ENCODE measurements around the gene SSR1. TPM values are rescaled to one million over a fixed set of nuclear protein-coding genes. Genes with fewer than 3 reads are reported as not detected.

SSR1 gene
- total and polyA plus RNA-seq, 2 donors from 2014 or later, result 40.4 to 163 TPM

DNA sequence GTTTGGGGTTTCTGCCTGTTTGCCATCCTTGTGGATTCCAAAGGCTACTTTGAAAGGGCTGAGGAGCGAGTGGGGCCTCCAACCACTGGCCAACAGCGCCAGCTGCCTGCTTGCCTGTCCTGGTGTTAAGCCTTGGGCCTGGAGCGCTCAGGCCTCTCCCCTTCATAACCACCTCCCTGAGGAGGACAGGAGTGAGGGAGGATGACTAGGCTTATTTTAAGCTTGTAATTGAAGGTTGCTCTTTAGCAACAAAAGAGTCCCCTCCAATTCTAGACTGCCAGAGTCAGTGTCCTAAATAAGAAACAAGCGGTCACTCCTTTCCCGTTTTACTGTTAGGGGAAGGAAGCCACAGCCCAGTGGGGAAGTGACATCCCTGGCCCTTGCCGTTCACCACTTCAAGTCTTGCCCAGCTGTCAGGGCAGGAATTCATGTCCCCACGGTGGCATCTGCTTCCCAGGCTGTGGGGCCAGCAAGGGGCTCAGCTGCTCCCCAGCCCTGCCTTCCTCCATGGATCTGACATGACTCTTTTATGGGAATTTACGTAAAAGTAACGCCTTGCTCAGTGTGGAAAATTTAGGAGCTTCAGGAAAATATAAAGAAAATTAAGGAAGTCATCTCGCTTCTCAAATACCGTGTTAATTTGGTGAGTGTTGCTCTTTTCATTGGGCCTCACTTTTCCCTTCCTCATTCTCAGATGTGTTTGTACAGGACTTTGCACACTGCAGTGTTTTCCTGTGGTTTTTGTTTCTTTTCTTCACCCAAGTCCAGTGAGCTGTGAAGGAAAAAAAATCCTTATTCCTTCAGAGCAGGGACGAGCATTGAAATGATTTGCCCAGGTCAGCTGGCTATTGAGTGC, 57.8 kb downstream of the SSR1 start:
- Histone ChIP-seq H3K9me3 (ENCODE audit: control insufficient read depth in 2 of 3, insufficient read depth in 1 of 3, low read length in 3 of 3) (peaks cover 0 to 10% (median 0%) of the 10 kb centered on the region in 3 donors), H3K9ac (ENCODE audit: low read length in 3 of 3) (no peak overlapping the region), H3K36me3 (ENCODE audit: control insufficient read depth in 2 of 3, insufficient read depth in 3 of 3, low read length in 3 of 3) (peaks cover 0 to 8% (median under 1%) of the 10 kb centered on the region in 3 donors), H3K4me1 (ENCODE audit: control insufficient read depth in 2 of 3, insufficient read depth in 2 of 3, low read depth in 1 of 3, low read length in 3 of 3) (peaks cover 0 to 6% (median 6%) of the 10 kb centered on the region in 3 donors), H3K27me3 (ENCODE audit: control insufficient read depth, insufficient read depth, low read length) (no peaks in the 10 kb centered on the region), H3K27ac (ENCODE audit: low read depth in 2 of 2, low read length in 2 of 2) (peak overlapping the region; percentile 45 to 71), H3K4me3 (ENCODE audit: low read length in 3 of 3) (no peak overlapping the region)
- no peak for FAIRE-seq
- intact Hi-C loops (cut with DNase I), result no loop called here
- DNase-seq, result peak in 1 of 5 donors; percentile 65
- TF ChIP-seq, protein P1, sequence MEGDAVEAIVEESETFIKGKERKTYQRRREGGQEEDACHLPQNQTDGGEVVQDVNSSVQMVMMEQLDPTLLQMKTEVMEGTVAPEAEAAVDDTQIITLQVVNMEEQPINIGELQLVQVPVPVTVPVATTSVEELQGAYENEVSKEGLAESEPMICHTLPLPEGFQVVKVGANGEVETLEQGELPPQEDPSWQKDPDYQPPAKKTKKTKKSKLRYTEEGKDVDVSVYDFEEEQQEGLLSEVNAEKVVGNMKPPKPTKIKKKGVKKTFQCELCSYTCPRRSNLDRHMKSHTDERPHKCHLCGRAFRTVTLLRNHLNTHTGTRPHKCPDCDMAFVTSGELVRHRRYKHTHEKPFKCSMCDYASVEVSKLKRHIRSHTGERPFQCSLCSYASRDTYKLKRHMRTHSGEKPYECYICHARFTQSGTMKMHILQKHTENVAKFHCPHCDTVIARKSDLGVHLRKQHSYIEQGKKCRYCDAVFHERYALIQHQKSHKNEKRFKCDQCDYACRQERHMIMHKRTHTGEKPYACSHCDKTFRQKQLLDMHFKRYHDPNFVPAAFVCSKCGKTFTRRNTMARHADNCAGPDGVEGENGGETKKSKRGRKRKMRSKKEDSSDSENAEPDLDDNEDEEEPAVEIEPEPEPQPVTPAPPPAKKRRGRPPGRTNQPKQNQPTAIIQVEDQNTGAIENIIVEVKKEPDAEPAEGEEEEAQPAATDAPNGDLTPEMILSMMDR (IDR thresholded peaks at IDR 0.05; ENCODE audit: borderline replicate concordance, extremely low read depth, insufficient read depth), result no peak

DNA sequence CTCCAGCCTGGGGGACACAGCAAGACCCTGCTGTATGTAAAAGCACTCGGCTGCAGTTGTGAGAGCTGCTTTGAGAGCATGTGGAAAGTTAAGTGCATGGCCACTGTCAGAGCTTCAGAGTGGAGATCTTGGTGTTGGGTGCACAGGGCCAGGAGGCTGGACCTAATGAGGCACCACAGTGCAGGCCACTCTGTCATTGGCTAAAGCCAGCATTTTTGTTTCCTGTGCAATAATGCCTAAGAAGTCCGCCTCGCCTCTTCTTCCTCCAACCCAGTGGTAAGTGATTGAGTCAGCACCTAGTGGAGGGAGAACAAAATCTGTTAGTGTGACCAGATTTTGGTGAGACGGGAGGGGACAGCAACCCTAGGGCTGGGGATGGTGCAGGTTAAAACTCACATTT, 60.6 kb downstream of the SSR1 start:
- peaks cover 2 to 25% (median 11%) of the 10 kb centered on the region in 3 donors for H3K36me3 ChIP-seq (ENCODE audit: control insufficient read depth in 2 of 3, insufficient read depth in 3 of 3, low read length in 3 of 3)
- H3K4me3 ChIP-seq (ENCODE audit: low read length in 3 of 3), result no peak overlapping the region
- DNase-seq, result peak in 1 of 5 donors; percentile 26
- TF ChIP-seq, protein P1 (IDR thresholded peaks at IDR 0.05; ENCODE audit: borderline replicate concordance, extremely low read depth, insufficient read depth), result no peak
- no peak overlapping the region for H3K9ac ChIP-seq (ENCODE audit: low read length in 3 of 3)
- H3K9me3 ChIP-seq (ENCODE audit: control insufficient read depth in 2 of 3, insufficient read depth in 1 of 3, low read length in 3 of 3), result peaks cover 0 to 10% (median 0%) of the 10 kb centered on the region in 3 donors
- FAIRE-seq, result no peak
- intact Hi-C loops (cut with DNase I), result no loop called here
- H3K4me1 ChIP-seq (ENCODE audit: control insufficient read depth in 2 of 3, insufficient read depth in 2 of 3, low read depth in 1 of 3, low read length in 3 of 3), result peaks cover 0 to 6% (median 0%) of the 10 kb centered on the region in 3 donors
- no peaks in the 10 kb centered on the region for H3K27me3 ChIP-seq (ENCODE audit: control insufficient read depth, insufficient read depth, low read length)
- H3K27ac ChIP-seq (ENCODE audit: low read depth in 2 of 2, low read length in 2 of 2), result no peak overlapping the region

DNA sequence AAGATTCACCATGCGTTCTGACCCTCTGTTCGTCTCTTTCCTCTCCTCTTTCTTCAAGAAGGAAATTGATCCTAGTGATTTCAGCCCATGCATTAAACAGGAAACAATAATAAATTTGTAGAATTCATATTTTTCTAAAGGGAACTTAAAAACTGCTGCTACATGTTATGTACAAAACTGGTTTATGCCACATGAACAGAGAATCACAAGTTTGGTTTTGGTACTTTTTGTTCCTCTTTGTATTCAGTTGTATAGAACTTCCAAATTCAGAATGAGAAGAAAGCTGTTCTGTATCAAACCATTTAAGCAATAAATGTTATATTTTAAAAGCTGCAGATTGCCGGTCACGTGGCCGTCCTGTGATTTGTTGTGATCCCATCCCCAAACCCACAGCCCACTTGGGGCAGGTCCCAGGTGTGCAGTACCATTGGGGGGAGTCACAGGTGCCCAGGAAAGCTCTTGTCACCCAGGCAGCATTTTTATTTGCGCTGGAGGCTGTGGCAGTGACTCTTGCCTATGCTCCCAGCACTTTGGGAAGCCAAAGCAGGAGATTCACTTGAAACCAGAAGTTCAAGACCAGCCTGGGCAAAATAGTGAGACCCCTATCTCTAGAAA, 61.2 kb downstream of the SSR1 start:
- DNase-seq, result peak in 1 of 5 donors; percentile 51

More for the DNA sequence above, 61.2 kb downstream of the SSR1 start:
- no peaks in the 10 kb centered on the region for H3K27me3 ChIP-seq (ENCODE audit: control insufficient read depth, insufficient read depth, low read length)
- H3K4me1 ChIP-seq (ENCODE audit: control insufficient read depth in 2 of 3, insufficient read depth in 2 of 3, low read depth in 1 of 3, low read length in 3 of 3), result peaks cover 0 to 6% (median 0%) of the 10 kb centered on the region in 3 donors
- no peak overlapping the region for H3K4me3 ChIP-seq (ENCODE audit: low read length in 3 of 3)
- no peak for FAIRE-seq
- H3K9ac ChIP-seq (ENCODE audit: low read length in 3 of 3), result no peak overlapping the region
- intact Hi-C loops (cut with DNase I), result no loop called here
- TF ChIP-seq, protein P1 (IDR thresholded peaks at IDR 0.05; ENCODE audit: borderline replicate concordance, extremely low read depth, insufficient read depth), result no peak
- H3K36me3 ChIP-seq (ENCODE audit: control insufficient read depth in 2 of 3, insufficient read depth in 3 of 3, low read length in 3 of 3), result peaks cover 2 to 30% (median 14%) of the 10 kb centered on the region in 3 donors
- H3K27ac ChIP-seq (ENCODE audit: low read depth in 2 of 2, low read length in 2 of 2), result no peak overlapping the region
- H3K9me3 ChIP-seq (ENCODE audit: control insufficient read depth in 2 of 3, insufficient read depth in 1 of 3, low read length in 3 of 3), result peaks cover 0 to 10% (median 0%) of the 10 kb centered on the region in 3 donors

Data from kidney (tissue), 14 donors.